ENCODE measurements around the gene CADM1.

Gene CADM1

GRCh38 chr11:115198321-115198741 is 305.9 kb downstream of the CADM1 start:
- DNase-seq = peak; percentile 67

GRCh38 chr11:115197433-115197832 is 306.8 kb downstream of the CADM1 start:
- DNase-seq = no peak

- DNase-seq = no peak
These were observed 307.2 kb downstream of the CADM1 start for GRCh38 chr11:115197031-115197430.

GRCh38 chr11:115194802-115195110 is 309.5 kb downstream of the CADM1 start:
- DNase-seq = no peak

- no peak for DNase-seq
These were observed 310.1 kb downstream of the CADM1 start for GRCh38 chr11:115193914-115194801.

- no peak for DNase-seq
These were observed 312.5 kb downstream of the CADM1 start for GRCh38 chr11:115191761-115192160.

- no peak for DNase-seq
These were observed 314.0 kb downstream of the CADM1 start for GRCh38 chr11:115190196-115190595.

- DNase-seq = no peak
These were observed 315.3 kb downstream of the CADM1 start for GRCh38 chr11:115188898-115189278.

GRCh38 chr11:115188188-115188897 is 315.9 kb downstream of the CADM1 start:
- peak; percentile 49 for DNase-seq

- DNase-seq = no peak
These were observed 318.3 kb downstream of the CADM1 start for GRCh38 chr11:115185931-115186330.

- no peak for DNase-seq
These were observed 318.7 kb downstream of the CADM1 start for GRCh38 chr11:115185507-115185906.

GRCh38 chr11:115184901-115185300 is 319.3 kb downstream of the CADM1 start:
- no peak for DNase-seq

GRCh38 chr11:115183830-115184229 is 320.4 kb downstream of the CADM1 start:
- no peak for DNase-seq

GRCh38 chr11:115183136-115183535 is 321.1 kb downstream of the CADM1 start:
- no peak for DNase-seq

GRCh38 chr11:115182282-115182955 is 321.8 kb downstream of the CADM1 start:
- DNase-seq = no peak

GRCh38 chr11:115181538-115181937 is 322.7 kb downstream of the CADM1 start:
- DNase-seq = no peak

GRCh38 chr11:115180272-115180671 is 323.9 kb downstream of the CADM1 start:
- no peak for DNase-seq

- no peak for DNase-seq
These were observed 324.6 kb downstream of the CADM1 start for GRCh38 chr11:115179636-115180035.

- no peak for DNase-seq
These were observed 325.5 kb downstream of the CADM1 start for GRCh38 chr11:115178705-115179104.

GRCh38 chr11:115173136-115173535 is 331.1 kb downstream of the CADM1 start:
- DNase-seq = no peak

GRCh38 chr11:115170133-115170815 is 333.9 kb downstream of the CADM1 start:
- peak; percentile 24 for DNase-seq

GRCh38 chr11:115169251-115169650 is 335.0 kb downstream of the CADM1 start:
- no peak for DNase-seq

GRCh38 chr11:115168686-115169085 is 335.5 kb downstream of the CADM1 start:
- DNase-seq = no peak

All from NCI-H2171 (cell line).